ENCODE data around the gene HDHD5. TPM values are rescaled to one million over a fixed set of nuclear protein-coding genes. Genes with fewer than 3 reads are reported as not detected.

The HDHD5 gene
- total RNA-seq, 1 donor from 2014 or later, result 30.7 TPM

GRCh38 chr22:17132112-17132511 is 27.0 kb downstream of the HDHD5 start:
- Mint-ChIP-seq H3K36me3 (ENCODE audit: unreplicated experiment) (peaks cover 3% of the 10 kb centered on the region), H3K27me3 (ENCODE audit: unreplicated experiment) (no peaks in the 10 kb centered on the region), H3K4me1 (ENCODE audit: unreplicated experiment) (no peaks in the 10 kb centered on the region), H3K4me3 (ENCODE audit: unreplicated experiment) (no peak overlapping the region), H3K9me3 (ENCODE audit: unreplicated experiment) (no peaks in the 10 kb centered on the region), H3K27ac (ENCODE audit: unreplicated experiment) (no peak overlapping the region)
- DNase-seq (ENCODE audit: extremely low spot score, unreplicated experiment), result no peak
- TF ChIP-seq CTCF (IDR thresholded peaks at IDR 0.05), result no peak

- no peaks in the 10 kb centered on the region for H3K27me3 Mint-ChIP-seq (ENCODE audit: unreplicated experiment)
- no peaks in the 10 kb centered on the region for H3K9me3 Mint-ChIP-seq (ENCODE audit: unreplicated experiment)
- no peak for DNase-seq (ENCODE audit: extremely low spot score, unreplicated experiment)
- no peak overlapping the region for H3K4me3 Mint-ChIP-seq (ENCODE audit: unreplicated experiment)
- H3K27ac Mint-ChIP-seq (ENCODE audit: unreplicated experiment), result no peak overlapping the region
- TF ChIP-seq CTCF (IDR thresholded peaks at IDR 0.05), result no peak
- H3K36me3 Mint-ChIP-seq (ENCODE audit: unreplicated experiment), result no peaks in the 10 kb centered on the region
- H3K4me1 Mint-ChIP-seq (ENCODE audit: unreplicated experiment), result no peaks in the 10 kb centered on the region
Measured at GRCh38 chr22:17131686-17132085, 27.4 kb downstream of the HDHD5 start.

GRCh38 chr22:17130199-17130598 is 28.9 kb downstream of the HDHD5 start:
- no peaks in the 10 kb centered on the region for H3K27me3 Mint-ChIP-seq (ENCODE audit: unreplicated experiment)
- H3K4me1 Mint-ChIP-seq (ENCODE audit: unreplicated experiment), result no peaks in the 10 kb centered on the region
- no peaks in the 10 kb centered on the region for H3K9me3 Mint-ChIP-seq (ENCODE audit: unreplicated experiment)
- no peak overlapping the region for H3K4me3 Mint-ChIP-seq (ENCODE audit: unreplicated experiment)
- no peaks in the 10 kb centered on the region for H3K36me3 Mint-ChIP-seq (ENCODE audit: unreplicated experiment)
- no peak for DNase-seq (ENCODE audit: extremely low spot score, unreplicated experiment)
- TF ChIP-seq CTCF (IDR thresholded peaks at IDR 0.05), result no peak
- no peak overlapping the region for H3K27ac Mint-ChIP-seq (ENCODE audit: unreplicated experiment)

GRCh38 chr22:17121233-17122195 is 37.6 kb downstream of the HDHD5 start, which contains the start of gene TMEM121B:
Gene TMEM121B (minus strand): TSS chr22:17121360. CDS start chr22:17121127, 233 bp downstream.
- peaks cover 5% of the 10 kb centered on the region for H3K4me1 Mint-ChIP-seq (ENCODE audit: unreplicated experiment)
- H3K4me3 Mint-ChIP-seq (ENCODE audit: unreplicated experiment), result peak within 1 kb of the TSS; percentile 77
- no peaks in the 10 kb centered on the region for H3K36me3 Mint-ChIP-seq (ENCODE audit: unreplicated experiment)
- no peaks in the 10 kb centered on the region for H3K9me3 Mint-ChIP-seq (ENCODE audit: unreplicated experiment)
- DNase-seq (ENCODE audit: extremely low spot score, unreplicated experiment), result no peak
- peaks cover 26% of the 10 kb centered on the region for H3K27me3 Mint-ChIP-seq (ENCODE audit: unreplicated experiment)
- no peak within 1 kb of the TSS for H3K27ac Mint-ChIP-seq (ENCODE audit: unreplicated experiment)
- no peak for TF ChIP-seq CTCF (IDR thresholded peaks at IDR 0.05)

- H3K36me3 Mint-ChIP-seq (ENCODE audit: unreplicated experiment), result no peaks in the 10 kb centered on the region
- H3K4me3 Mint-ChIP-seq (ENCODE audit: unreplicated experiment), result no peak overlapping the region
- peaks cover 5% of the 10 kb centered on the region for H3K4me1 Mint-ChIP-seq (ENCODE audit: unreplicated experiment)
- DNase-seq (ENCODE audit: extremely low spot score, unreplicated experiment), result no peak
- peaks cover 26% of the 10 kb centered on the region for H3K27me3 Mint-ChIP-seq (ENCODE audit: unreplicated experiment)
- no peak for TF ChIP-seq CTCF (IDR thresholded peaks at IDR 0.05)
- H3K27ac Mint-ChIP-seq (ENCODE audit: unreplicated experiment), result no peak overlapping the region
- H3K9me3 Mint-ChIP-seq (ENCODE audit: unreplicated experiment), result no peaks in the 10 kb centered on the region
Measured at GRCh38 chr22:17120711-17121232, 38.3 kb downstream of the HDHD5 start.
